ENCODE measurements around the gene KCP. TPM values are rescaled to one million over a fixed set of nuclear protein-coding genes. Genes with fewer than 3 reads are reported as not detected.

The KCP gene
- total and polyA plus RNA-seq, 2 donors (not counting 1 experiment from before 2014, with no cell fraction given), result 2.3 to 3.8 TPM

- no peak overlapping the region for H3K4me3 Mint-ChIP-seq
- H3K36me3 ChIP-seq (replicated peaks in 1 of 2; ENCODE audit: control extremely low read depth in 1 of 2, control insufficient read depth in 1 of 2, extremely low read depth in 1 of 2, insufficient read depth in 2 of 2, low read length in 1 of 2), result no peaks in the 10 kb centered on the region
- H3K4me1 ChIP-seq (ENCODE audit: control insufficient read depth in 2 of 2, insufficient read depth in 2 of 2, low read length in 2 of 2), result peaks cover 27 to 30% of the 10 kb centered on the region in 2 donors
- H3K4me1 Mint-ChIP-seq, result peaks cover 24% of the 10 kb centered on the region
- ChIA-PET CTCF (interaction anchor here (1.0 to 1.3 kb wide), 3 partner anchors 179 to 302 kb away, joined by 3 to 5 read pairs (median 3); no protein-coding TSS in a partner anchor), POLR2A (no interaction called here)
- H3K4me2 ChIP-seq (replicated peaks; ENCODE audit: low read depth, low read length, poor library complexity, severe bottlenecking), result no peak overlapping the region
- 83% methylated on average over 2 of the region's 3 CpGs for WGBS (ENCODE audit: insufficient coverage)
- DNase-seq (no peak), ATAC-seq (ENCODE audit: low read depth) (no peak)
- H3K27ac Mint-ChIP-seq, result no peak overlapping the region
- H3K4me3 ChIP-seq (ENCODE audit: control extremely low read depth in 1 of 5, extremely low read depth in 1 of 5, insufficient read depth in 1 of 5, low read depth in 2 of 5, low read length in 4 of 5), result no peak overlapping the region
- H3K27me3 Mint-ChIP-seq, result peaks cover 34% of the 10 kb centered on the region
- H3K27me3 ChIP-seq (replicated peaks in 1 of 4; ENCODE audit: control extremely low read depth in 1 of 4, control insufficient read depth in 3 of 4, insufficient read depth in 4 of 4, low read length in 3 of 4), result peaks cover 0 to 48% (median 18%) of the 10 kb centered on the region in 4 experiments
- H2AFZ ChIP-seq (ENCODE audit: insufficient read depth, low read depth, low read length, poor library complexity, severe bottlenecking), result no peak overlapping the region
- no peak overlapping the region for H3K9ac ChIP-seq (ENCODE audit: low read length)
- no peaks in the 10 kb centered on the region for H4K20me1 ChIP-seq (ENCODE audit: control insufficient read depth, insufficient read depth, low read length, poor library complexity, severe bottlenecking)
- intact Hi-C loops (cut with micrococcal nuclease), result no loop called here
- TF ChIP-seq EZH2 (IDR thresholded peaks at IDR 0.05; ENCODE audit: borderline replicate concordance, insufficient read depth, low read depth, low read length, poor library complexity, severe bottlenecking) (no peak), CTCF (IDR thresholded peaks at IDR 0.05) (no peak)
- H3K9me3 Mint-ChIP-seq (ENCODE audit: insufficient read depth), result no peaks in the 10 kb centered on the region
- no peaks in the 10 kb centered on the region for H3K9me3 ChIP-seq (ENCODE audit: control extremely low read depth in 1 of 3, control insufficient read depth in 2 of 3, insufficient read depth in 1 of 3, low read length in 2 of 3)
- no peak overlapping the region for H3K27ac ChIP-seq (ENCODE audit: low read length in 2 of 2)
- H3K79me2 ChIP-seq (ENCODE audit: control insufficient read depth, insufficient read depth, low read length), result no peaks in the 10 kb centered on the region
These were observed 1.8 kb upstream of the KCP start for GRCh38 chr7:128912281-128912680.

DNA sequence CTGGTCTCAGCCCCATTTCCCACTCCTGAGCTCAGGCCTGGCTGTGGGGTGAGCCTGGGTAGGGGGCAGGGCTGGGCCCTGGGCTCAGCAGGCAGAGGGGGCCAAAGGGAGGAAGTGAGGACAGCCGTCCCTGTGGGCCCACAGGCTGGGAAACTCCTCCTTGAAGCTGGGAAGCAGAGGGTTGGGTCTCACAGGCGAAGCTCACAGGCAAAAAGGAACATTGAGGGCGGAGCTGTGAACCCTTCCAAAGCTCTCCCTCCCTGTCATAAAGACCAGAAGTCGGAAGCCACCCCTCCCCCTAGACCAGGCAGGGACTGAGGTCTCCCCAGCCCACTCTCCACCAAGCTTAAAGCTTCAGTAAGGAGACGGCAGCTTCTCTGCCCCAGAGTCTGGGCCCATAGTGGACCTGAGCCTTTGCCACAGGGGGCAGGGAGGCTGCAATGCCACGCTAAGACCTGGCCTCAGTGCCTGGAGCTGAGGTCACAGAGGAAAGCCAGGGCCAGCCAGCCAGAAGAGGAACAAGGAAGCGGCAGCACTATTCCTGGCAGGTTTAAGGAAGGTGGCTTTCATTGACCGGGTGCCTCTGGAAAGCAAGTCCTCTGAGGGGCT, 1.0 kb upstream of the KCP start:
- no peak overlapping the region for H3K9ac ChIP-seq (ENCODE audit: low read length)
- H3K27ac ChIP-seq (ENCODE audit: low read length in 2 of 2), result no peak overlapping the region
- ChIA-PET POLR2A (no interaction called here), CTCF (interaction anchor here (0.5 to 1.4 kb wide), 5 partner anchors 180 to 306 kb away, joined by 3 to 5 read pairs (median 3); no protein-coding TSS in a partner anchor)
- H3K4me3 Mint-ChIP-seq, result no peak overlapping the region
- no peak overlapping the region for H3K4me2 ChIP-seq (replicated peaks; ENCODE audit: low read depth, low read length, poor library complexity, severe bottlenecking)
- peaks cover 34% of the 10 kb centered on the region for H3K27me3 Mint-ChIP-seq
- intact Hi-C loops (cut with micrococcal nuclease), result no loop called here
- H2AFZ ChIP-seq (ENCODE audit: insufficient read depth, low read depth, low read length, poor library complexity, severe bottlenecking), result no peak overlapping the region
- H3K79me2 ChIP-seq (ENCODE audit: control insufficient read depth, insufficient read depth, low read length), result no peaks in the 10 kb centered on the region
- no peak overlapping the region for H3K27ac Mint-ChIP-seq
- peaks cover 0 to 46% (median 18%) of the 10 kb centered on the region in 4 experiments for H3K27me3 ChIP-seq (replicated peaks in 1 of 4; ENCODE audit: control extremely low read depth in 1 of 4, control insufficient read depth in 3 of 4, insufficient read depth in 4 of 4, low read length in 3 of 4)
- peaks cover 27 to 30% of the 10 kb centered on the region in 2 donors for H3K4me1 ChIP-seq (ENCODE audit: control insufficient read depth in 2 of 2, insufficient read depth in 2 of 2, low read length in 2 of 2)
- DNase-seq, result no peak
- no peaks in the 10 kb centered on the region for H3K9me3 Mint-ChIP-seq (ENCODE audit: insufficient read depth)
- no peaks in the 10 kb centered on the region for H3K36me3 ChIP-seq (replicated peaks in 1 of 2; ENCODE audit: control extremely low read depth in 1 of 2, control insufficient read depth in 1 of 2, extremely low read depth in 1 of 2, insufficient read depth in 2 of 2, low read length in 1 of 2)
- no peak for TF ChIP-seq EZH2 (IDR thresholded peaks at IDR 0.05; ENCODE audit: borderline replicate concordance, insufficient read depth, low read depth, low read length, poor library complexity, severe bottlenecking)
- no peak for TF ChIP-seq CTCF (IDR thresholded peaks at IDR 0.05)
- no peaks in the 10 kb centered on the region for H4K20me1 ChIP-seq (ENCODE audit: control insufficient read depth, insufficient read depth, low read length, poor library complexity, severe bottlenecking)
- 79% methylated on average over 8 of the region's 8 CpGs for WGBS (ENCODE audit: insufficient coverage)
- peaks cover 24% of the 10 kb centered on the region for H3K4me1 Mint-ChIP-seq
- no peak for ATAC-seq (ENCODE audit: low read depth)
- no peaks in the 10 kb centered on the region for H3K9me3 ChIP-seq (ENCODE audit: control extremely low read depth in 1 of 3, control insufficient read depth in 2 of 3, insufficient read depth in 1 of 3, low read length in 2 of 3)
- H3K4me3 ChIP-seq (ENCODE audit: control extremely low read depth in 1 of 5, extremely low read depth in 1 of 5, insufficient read depth in 1 of 5, low read depth in 2 of 5, low read length in 4 of 5), result no peak overlapping the region
